ENCODE measurements around the gene EID2. TPM values are rescaled to one million over a fixed set of nuclear protein-coding genes. Genes with fewer than 3 reads are reported as not detected.

Gene EID2
- total RNA-seq, 1 experiment from 2014 or later: 14.6 TPM

- Histone ChIP-seq H3K36me3 (ENCODE audit: low read depth) (no peaks in the 10 kb centered on the region), H3K4me2 (peak overlapping the region; percentile 100), H3K4me3 (peak overlapping the region; percentile 91), H3K9me2 (ENCODE audit: insufficient read depth) (no peaks in the 10 kb centered on the region), H3K9me3 (ENCODE audit: insufficient read depth, low read depth) (no peaks in the 10 kb centered on the region), H2AFZ (peak overlapping the region; percentile 98), H3K79me2 (ENCODE audit: low read depth) (no peaks in the 10 kb centered on the region), H3F3A (ENCODE audit: insufficient read depth, low read depth) (no peaks in the 10 kb centered on the region; the same call in 1 of the 2 replicates), H3K27me3 (ENCODE audit: insufficient read depth, low read depth) (no peaks in the 10 kb centered on the region), H4K20me1 (ENCODE audit: insufficient read depth) (0 out of 2 replicates have a peak, but pooled peaks cover 2% of the 10 kb centered on the region), H3K4me1 (replicated peaks; ENCODE audit: insufficient read depth) (peaks cover 10% of the 10 kb centered on the region; the same call in 1 of the 2 replicates), H3K27ac (no peak overlapping the region)
- ChIA-PET CTCF (interaction anchor here (0.8 to 2.5 kb wide), 2 partner anchors 91 to 93 kb away, joined by 5 to 8 read pairs; no protein-coding TSS in a partner anchor), POLR2A (ENCODE audit: unreplicated experiment) (interaction anchor here (0.7 kb wide), 1 partner anchor 102 kb away, joined by 6 read pairs; no protein-coding TSS in a partner anchor)
- no peak for DNase-seq
- intact Hi-C loops (cut with micrococcal nuclease; ENCODE audit: unreplicated experiment): loop anchor here (1.0 to 2.0 kb wide), 5 partner anchors 33 to 135 kb away; partner anchors contain the start of genes DLL3, PLEKHG2 and SUPT5H
- no TSS peak for BruUV-seq (replicated peaks)
- no peak for TF ChIP-seq EZH2 (IDR thresholded peaks at IDR 0.05; ENCODE audit: low read depth)
- TF ChIP-seq, protein P1, sequence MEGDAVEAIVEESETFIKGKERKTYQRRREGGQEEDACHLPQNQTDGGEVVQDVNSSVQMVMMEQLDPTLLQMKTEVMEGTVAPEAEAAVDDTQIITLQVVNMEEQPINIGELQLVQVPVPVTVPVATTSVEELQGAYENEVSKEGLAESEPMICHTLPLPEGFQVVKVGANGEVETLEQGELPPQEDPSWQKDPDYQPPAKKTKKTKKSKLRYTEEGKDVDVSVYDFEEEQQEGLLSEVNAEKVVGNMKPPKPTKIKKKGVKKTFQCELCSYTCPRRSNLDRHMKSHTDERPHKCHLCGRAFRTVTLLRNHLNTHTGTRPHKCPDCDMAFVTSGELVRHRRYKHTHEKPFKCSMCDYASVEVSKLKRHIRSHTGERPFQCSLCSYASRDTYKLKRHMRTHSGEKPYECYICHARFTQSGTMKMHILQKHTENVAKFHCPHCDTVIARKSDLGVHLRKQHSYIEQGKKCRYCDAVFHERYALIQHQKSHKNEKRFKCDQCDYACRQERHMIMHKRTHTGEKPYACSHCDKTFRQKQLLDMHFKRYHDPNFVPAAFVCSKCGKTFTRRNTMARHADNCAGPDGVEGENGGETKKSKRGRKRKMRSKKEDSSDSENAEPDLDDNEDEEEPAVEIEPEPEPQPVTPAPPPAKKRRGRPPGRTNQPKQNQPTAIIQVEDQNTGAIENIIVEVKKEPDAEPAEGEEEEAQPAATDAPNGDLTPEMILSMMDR (conservative IDR thresholded peaks at IDR 0.05): no peak
These were observed 8.1 kb downstream of the EID2 start for GRCh38 chr19:39531834-39532232.

DNA sequence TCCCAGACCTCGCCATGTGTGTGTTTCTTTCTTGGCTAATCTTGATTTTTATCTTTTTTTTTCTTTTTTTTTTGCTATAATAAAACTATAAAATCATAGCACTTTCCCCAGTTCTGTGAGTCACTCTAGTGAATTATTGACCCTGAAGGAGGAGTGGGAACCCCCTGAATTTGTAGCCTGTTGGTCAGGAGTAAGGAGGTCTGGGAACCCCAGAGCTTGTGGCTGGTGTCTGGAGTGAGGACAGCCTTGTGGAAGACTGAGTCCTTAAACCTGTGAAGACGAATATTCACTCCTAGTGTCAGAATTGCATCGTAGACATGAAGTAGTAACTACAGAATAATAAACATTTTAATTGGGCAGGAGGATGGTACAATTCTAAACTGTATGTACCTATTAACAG is 14.8 kb downstream of the EID2 start:
- Histone ChIP-seq H3K79me2 (ENCODE audit: low read depth) (no peaks in the 10 kb centered on the region), H3K27ac (no peak overlapping the region), H3K27me3 (ENCODE audit: insufficient read depth, low read depth) (no peaks in the 10 kb centered on the region), H3K9me2 (ENCODE audit: insufficient read depth) (no peaks in the 10 kb centered on the region), H3K4me2 (no peak overlapping the region), H3F3A (ENCODE audit: insufficient read depth, low read depth) (no peaks in the 10 kb centered on the region), H3K36me3 (ENCODE audit: low read depth) (no peaks in the 10 kb centered on the region), H3K4me3 (no peak overlapping the region), H4K20me1 (ENCODE audit: insufficient read depth) (no peaks in the 10 kb centered on the region), H3K4me1 (replicated peaks; ENCODE audit: insufficient read depth) (no peaks in the 10 kb centered on the region), H3K9me3 (ENCODE audit: insufficient read depth, low read depth) (no peaks in the 10 kb centered on the region), H2AFZ (no peak overlapping the region)
- ChIA-PET CTCF (interaction anchor here (0.5 kb wide), 1 partner anchor 251 kb away, joined by 5 read pairs; no protein-coding TSS in a partner anchor), POLR2A (ENCODE audit: unreplicated experiment) (no interaction called here)
- BruUV-seq (replicated peaks): no TSS peak
- no peak for DNase-seq
- intact Hi-C loops (cut with micrococcal nuclease; ENCODE audit: unreplicated experiment): no loop called here
- TF ChIP-seq EZH2 (IDR thresholded peaks at IDR 0.05; ENCODE audit: low read depth): no peak
- TF ChIP-seq, protein P1 (conservative IDR thresholded peaks at IDR 0.05): no peak

GRCh38 chr19:39524495-39524894 is 15.5 kb downstream of the EID2 start:
- no peak for DNase-seq
- Histone ChIP-seq H3F3A (ENCODE audit: insufficient read depth, low read depth) (no peaks in the 10 kb centered on the region), H3K9me3 (ENCODE audit: insufficient read depth, low read depth) (no peaks in the 10 kb centered on the region), H3K79me2 (ENCODE audit: low read depth) (no peaks in the 10 kb centered on the region), H3K4me2 (no peak overlapping the region), H4K20me1 (ENCODE audit: insufficient read depth) (no peaks in the 10 kb centered on the region), H3K9me2 (ENCODE audit: insufficient read depth) (no peaks in the 10 kb centered on the region), H3K36me3 (ENCODE audit: low read depth) (no peaks in the 10 kb centered on the region), H3K27me3 (ENCODE audit: insufficient read depth, low read depth) (no peaks in the 10 kb centered on the region), H3K4me3 (no peak overlapping the region), H2AFZ (no peak overlapping the region), H3K4me1 (replicated peaks; ENCODE audit: insufficient read depth) (no peaks in the 10 kb centered on the region), H3K27ac (no peak overlapping the region)
- intact Hi-C loops (cut with micrococcal nuclease; ENCODE audit: unreplicated experiment): no loop called here
- no TSS peak for BruUV-seq (replicated peaks)
- CTCF ChIA-PET: interaction anchor here (0.7 kb wide), 1 partner anchor 15 kb away, joined by 5 read pairs; no protein-coding TSS in a partner anchor
- POLR2A ChIA-PET (ENCODE audit: unreplicated experiment): interaction anchor here (0.7 kb wide), 1 partner anchor 41 kb away, joined by 3 read pairs; no protein-coding TSS in a partner anchor
- TF ChIP-seq, protein P1 (conservative IDR thresholded peaks at IDR 0.05): no peak
